Measurements from ENCODE around the gene NUTF2.
"Not testable (repeated sequence)": the region's sequence is repeated elsewhere in the genome, so short reads cannot be mapped to it uniquely, and the experiment has no call there.

The NUTF2 gene

GRCh38 chr16:67837190-67837589 is 9.5 kb upstream of the NUTF2 start:
- not testable (repeated sequence) for DNase-seq (ENCODE audit: low read depth in 2 of 3, low spot score in 2 of 3)

GRCh38 chr16:67837811-67838210 is 8.9 kb upstream of the NUTF2 start:
- DNase-seq (ENCODE audit: low read depth in 2 of 3, low spot score in 2 of 3), result no peak

GRCh38 chr16:67841198-67841815 is 5.4 kb upstream of the NUTF2 start:
- no peak for DNase-seq (ENCODE audit: low read depth in 2 of 3, low spot score in 2 of 3)

- peak; percentile 84 to 90 (median 87) for DNase-seq (ENCODE audit: low read depth in 2 of 3, low spot score in 2 of 3)
Observed at GRCh38 chr16:67841816-67842508, 4.8 kb upstream of the NUTF2 start, which contains the start of gene THAP11. Gene THAP11 (plus strand): TSS chr16:67842320. CDS start chr16:67842555, 235 bp downstream.

GRCh38 chr16:67842509-67843342 is 4.0 kb upstream of the NUTF2 start:
- peak; percentile 37 to 42 (median 41) for DNase-seq (ENCODE audit: low read depth in 2 of 3, low spot score in 2 of 3)

DNA sequence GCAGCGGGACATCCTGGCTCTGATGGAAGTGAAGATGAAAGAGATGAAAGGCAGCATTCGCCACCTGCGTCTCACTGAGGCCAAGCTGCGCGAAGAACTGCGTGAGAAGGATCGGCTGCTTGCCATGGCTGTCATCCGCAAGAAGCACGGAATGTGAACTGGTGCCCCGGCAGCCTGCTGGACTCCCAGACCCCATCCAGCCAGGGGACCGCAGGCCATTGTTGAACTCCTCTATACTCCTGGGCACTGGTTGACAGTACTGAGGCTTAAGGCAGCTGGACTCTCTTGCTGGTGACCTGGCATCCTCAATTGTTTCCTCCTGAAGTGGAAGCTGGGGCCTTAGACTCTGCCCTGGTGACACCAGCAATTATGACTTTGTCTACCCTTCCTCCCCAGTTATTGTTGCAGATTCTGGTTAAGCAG is 3.4 kb upstream of the NUTF2 start:
- peak in 1 of 3 experiments; percentile 7 for DNase-seq (ENCODE audit: low read depth in 2 of 3, low spot score in 2 of 3)

DNA sequence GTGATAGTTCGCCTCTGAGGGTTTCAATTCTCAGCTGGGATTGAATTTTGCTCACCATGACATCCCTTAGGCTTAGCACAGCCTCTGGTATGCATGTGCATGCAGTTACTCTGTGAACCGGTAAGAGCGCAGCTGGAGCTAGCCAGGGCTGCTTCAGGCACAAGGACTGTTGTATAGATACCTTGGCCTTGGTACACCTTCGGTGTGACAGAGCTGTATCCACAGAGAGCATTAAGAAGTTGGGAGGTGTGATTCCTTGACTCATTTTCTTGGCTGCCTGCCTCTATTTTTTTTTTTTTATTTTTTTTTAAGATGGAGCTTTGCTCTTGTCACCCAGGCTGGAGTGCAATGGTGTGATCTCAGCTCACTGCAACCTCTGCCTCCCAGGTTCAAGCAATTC is 2.2 kb upstream of the NUTF2 start:
- DNase-seq (ENCODE audit: low read depth in 2 of 3, low spot score in 2 of 3), result no peak

DNA sequence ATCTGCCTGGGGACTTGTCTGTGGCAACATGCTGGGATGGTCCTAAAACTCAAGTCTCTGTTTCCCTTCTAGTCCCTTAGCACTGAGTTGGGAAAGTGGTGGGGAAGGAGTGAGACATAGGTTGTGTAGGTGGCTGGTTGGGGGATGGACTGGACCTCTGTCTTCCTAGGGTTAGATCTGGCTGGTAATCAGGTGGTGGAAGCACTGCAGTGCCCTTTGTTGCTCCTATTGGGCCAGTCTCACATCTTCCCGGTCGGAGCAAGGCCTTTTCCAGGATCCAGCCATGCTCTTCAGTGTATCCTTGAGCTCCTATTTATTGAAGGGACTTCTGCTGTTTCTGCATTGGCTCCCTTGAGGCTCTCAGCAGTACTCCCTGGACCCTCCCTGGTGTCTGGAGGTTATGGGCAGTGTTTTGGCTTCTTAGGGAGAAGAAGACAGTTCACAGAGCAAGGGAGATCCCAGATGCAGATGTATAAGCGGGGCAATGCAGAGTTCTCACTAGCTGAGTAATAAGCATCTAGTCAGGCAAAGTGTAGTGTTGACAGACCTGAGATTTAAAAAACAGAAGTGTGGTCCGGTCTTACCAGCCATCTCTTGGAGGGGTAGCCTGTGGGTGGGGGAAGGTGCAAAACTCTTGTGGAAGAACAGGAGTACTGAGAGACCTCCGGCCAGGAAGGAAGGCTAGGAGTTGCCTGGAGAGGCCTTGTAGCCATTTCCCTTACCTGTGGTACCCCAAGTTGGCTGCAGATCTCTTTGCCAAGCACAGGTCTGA is 1.3 kb upstream of the NUTF2 start:
- DNase-seq (ENCODE audit: low read depth in 2 of 3, low spot score in 2 of 3), result no peak

DNA sequence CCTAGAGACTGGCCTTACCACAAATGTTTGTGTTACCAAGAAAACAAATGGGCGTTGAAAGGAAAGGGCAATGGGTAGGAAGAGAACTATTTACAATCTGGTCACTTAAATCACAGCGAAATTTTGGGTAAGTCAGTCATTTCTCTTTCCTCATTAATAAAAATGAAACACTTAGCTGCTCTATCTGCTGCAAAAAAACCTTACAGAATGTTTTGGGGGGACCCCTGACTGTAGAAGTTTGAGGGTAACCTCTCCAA is 742 bp upstream of the NUTF2 start:
- no peak for DNase-seq (ENCODE audit: low read depth in 2 of 3, low spot score in 2 of 3)

DNA sequence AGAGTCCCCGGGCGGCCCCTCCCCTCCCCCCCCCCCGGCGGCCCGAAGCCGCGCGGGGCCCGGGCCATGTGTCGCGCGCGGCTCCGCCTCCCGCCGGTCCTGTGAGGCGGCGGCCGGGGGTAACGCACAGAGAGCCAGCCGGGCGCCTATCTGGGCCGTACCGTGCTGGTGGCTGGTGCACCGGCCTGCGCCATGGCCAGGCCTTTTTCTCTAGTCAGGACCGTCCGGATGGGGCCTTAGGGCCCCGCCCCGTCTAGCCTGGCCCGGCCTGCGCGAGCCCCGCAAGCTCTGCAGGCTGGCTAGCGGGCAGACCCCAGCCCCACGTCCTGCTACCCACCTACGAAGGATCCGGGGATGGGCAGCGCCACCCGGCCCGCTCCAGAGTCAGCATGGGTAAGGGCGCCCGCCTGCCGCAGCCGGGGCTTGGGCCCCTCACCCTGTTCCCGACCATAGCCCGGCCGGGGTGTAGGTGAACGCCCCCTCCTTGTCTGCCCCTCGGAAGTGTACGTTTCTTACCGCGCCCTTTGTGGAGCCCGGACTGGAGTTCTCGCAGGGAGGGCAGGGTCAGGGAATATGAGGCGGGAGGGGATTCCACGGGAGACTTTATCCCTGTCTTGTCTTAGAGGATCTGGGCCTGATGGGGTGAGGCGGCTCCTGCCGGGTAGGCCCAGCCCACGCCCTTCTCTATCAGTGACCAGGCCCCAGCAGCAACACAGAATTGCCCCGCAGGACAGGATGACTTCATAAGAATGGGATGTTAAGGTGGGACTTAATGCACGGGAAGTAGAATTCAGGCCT is 530 bp downstream of the NUTF2 start, which contains the start of gene CENPT:
TSS of gene CENPT (minus strand) at position 630 of the 798 bp plus-strand sequence. CDS start 13,834 bp downstream, outside the sequence.
- DNase-seq (ENCODE audit: low read depth in 2 of 3, low spot score in 2 of 3), result peak in 2 of 3 experiments; percentile 22 to 31

GRCh38 chr16:67848118-67848517 is 1.4 kb downstream of the NUTF2 start:
- no peak for DNase-seq (ENCODE audit: low read depth in 2 of 3, low spot score in 2 of 3)

DNA sequence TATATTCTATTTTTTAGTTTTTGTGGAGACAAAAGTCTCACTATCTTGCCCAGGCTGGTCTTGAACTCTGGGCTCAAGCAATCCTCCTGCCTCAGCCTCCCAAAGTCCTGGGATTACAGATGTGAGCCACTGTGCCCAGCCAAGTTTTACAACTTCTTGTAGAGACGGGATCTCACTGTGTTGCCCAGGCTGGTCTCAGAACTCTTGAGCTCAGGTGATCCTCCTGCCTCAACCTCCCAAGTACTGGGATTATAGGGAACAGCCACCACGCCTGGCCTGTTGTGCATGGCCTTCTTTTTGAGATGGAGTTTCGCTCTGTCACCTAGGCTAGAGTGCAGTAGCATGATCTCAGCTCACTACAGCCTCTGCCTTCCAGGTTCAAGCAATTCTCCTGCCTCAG is 6.9 kb downstream of the NUTF2 start:
- no peak for DNase-seq (ENCODE audit: low read depth in 2 of 3, low spot score in 2 of 3)

DNA sequence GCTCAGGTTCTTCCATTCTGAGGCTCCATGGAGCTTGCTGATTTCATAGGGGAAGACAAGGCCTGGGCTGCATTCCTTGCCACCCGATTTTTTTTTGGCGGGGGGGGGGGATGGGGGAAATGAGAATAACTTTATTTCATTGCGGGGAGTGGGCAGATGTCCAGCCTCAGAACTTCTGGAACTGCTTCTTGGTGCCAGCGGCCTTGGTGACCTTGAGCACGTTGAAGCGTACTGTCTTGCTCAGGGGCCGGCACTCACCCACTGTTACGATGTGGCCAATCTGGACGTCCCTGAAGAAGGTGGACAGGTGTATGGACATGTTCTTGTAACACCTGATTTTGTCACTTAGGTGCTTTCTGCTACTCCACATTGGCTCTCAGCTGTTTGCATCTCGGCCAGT is 9.1 kb downstream of the NUTF2 start:
- DNase-seq (ENCODE audit: low read depth in 2 of 3, low spot score in 2 of 3), result no peak

DNA sequence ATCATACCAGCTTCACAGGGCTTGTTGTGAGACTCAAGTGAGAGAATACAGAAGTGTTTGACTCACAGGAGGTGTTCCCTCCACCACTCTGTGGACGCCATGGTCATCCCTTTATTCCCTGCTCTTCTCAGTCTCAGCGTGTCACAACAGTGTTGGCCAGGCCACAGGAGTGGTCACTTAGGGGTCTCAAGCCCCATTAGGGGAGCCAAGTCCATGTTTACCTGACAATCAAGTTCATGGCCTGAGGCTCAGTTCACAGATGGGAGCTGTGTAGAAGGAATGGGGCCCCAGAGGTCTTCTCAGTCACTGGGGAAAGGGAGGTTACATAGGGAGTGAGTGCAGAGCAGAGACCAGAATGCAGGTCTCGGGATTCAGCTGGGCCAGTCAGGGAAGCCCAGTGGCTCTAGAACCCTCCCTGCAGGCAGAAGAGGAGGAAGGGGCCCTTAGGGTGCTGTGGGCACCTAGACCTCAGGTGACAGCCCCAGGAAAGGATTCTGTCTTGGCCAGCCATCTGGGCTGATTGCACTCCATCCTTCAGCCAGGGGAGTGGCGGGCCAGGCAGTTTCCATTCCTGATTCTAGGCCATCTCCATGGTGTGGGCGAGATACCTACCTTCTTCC is 10.3 kb downstream of the NUTF2 start:
- no peak for DNase-seq (ENCODE audit: low read depth in 2 of 3, low spot score in 2 of 3)

- DNase-seq (ENCODE audit: low read depth in 2 of 3, low spot score in 2 of 3), result no peak
Observed at GRCh38 chr16:67857547-67858233, 11.0 kb downstream of the NUTF2 start.

- DNase-seq (ENCODE audit: low read depth in 2 of 3, low spot score in 2 of 3), result no peak
Observed at GRCh38 chr16:67858500-67858899, 11.8 kb downstream of the NUTF2 start.

GRCh38 chr16:67860589-67861398 is 14.1 kb downstream of the NUTF2 start:
- DNase-seq (ENCODE audit: low read depth in 2 of 3, low spot score in 2 of 3), result no peak

DNA sequence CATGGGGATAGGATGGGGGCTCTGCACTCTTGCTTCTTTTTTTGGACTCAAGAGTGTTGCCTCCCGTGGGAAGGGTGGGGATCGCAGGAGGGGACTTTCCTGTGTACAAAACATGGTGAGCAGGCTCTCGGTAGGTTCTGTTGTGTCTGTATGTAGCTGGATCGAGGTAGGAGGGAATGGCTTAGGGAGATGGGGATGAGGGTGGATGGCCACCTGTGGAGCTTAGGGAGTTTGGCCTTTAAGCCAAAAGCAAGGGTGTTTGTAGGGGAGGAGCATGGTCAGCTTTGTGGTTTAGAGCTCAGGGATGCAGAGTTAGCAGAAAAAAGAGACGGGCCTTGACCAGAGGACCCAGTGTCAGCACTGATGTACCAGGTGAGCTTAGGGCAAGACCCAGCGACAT is 15.1 kb downstream of the NUTF2 start:
- no peak for DNase-seq (ENCODE audit: low read depth in 2 of 3, low spot score in 2 of 3)
